HepG2 (cell line): ENCODE data around the gene ALG9. TPM values are rescaled to one million over a fixed set of nuclear protein-coding genes. Genes with fewer than 3 reads are reported as not detected.

Source experiments
- ATAC-seq: fragments of 200-7000 bp; cut with Tn5 transposase; 3 replicates; pipeline ENCODE4 v1.9.1; 2020; ENCODE audit warnings: mild to moderate bottlenecking, moderate library complexity
- BruUV-seq: library from RNA; stranded (reverse); fragments of 400-500 nt; replicated peaks from 2 replicates; lab custom pipeline; 2021; lab: Mats Ljungman, UMichigan
- CTCF ChIA-PET: fragments of 300-600 bp; formaldehyde crosslinking; extraction: SDS; loops from one replicate; lab custom pipeline; 2021; ENCODE audit warnings: low total read pairs, inconsistent platforms, low intra/inter-chr PET ratio; lab: Yijun Ruan, JAX
- POLR2A ChIA-PET: fragments of 350-600 bp; sonication (Branson Sonifier 250); formaldehyde crosslinking; loops from one replicate; lab custom pipeline; 2020; ENCODE audit warnings: antibody characterized with exemption, inconsistent platforms; lab: Yijun Ruan, JAX
- DNase-seq: peaks from one replicate; pipeline ENCODE4 v3.0.0-alpha.2; 2015; ENCODE audit warnings: low spot score
- FAIRE-seq: peaks from 3 replicates; lab custom pipeline; 2011; peaks lifted over from hg19 to GRCh38; lab: Jason Lieb, UNC
- H2AFZ ChIP-seq: one replicate; pipeline ENCODE4 v1.6.1; 2011; ENCODE audit warnings: low read length, inconsistent platforms
- H3K27ac ChIP-seq: fragments of 300-600 bp; 3 replicates; pipeline ENCODE4 v1.8.0; 2011; ENCODE audit warnings: mixed run types, mild to moderate bottlenecking, mixed read lengths, low read length, inconsistent platforms; ENCODE audit not compliant: insufficient read depth; ENCODE audit errors: extremely low read length
- H3K27me3 ChIP-seq, 2 experiments: fragments of 200-600 bp in 1 of 2; 2 replicates in 1 of 2; 3 replicates in 1 of 2; pipeline versions ENCODE4 v1.6.0 to v1.8.0; 2011; ENCODE audit warnings: low read length in 2 of 2, mild to moderate bottlenecking in 2 of 2, moderate library complexity in 2 of 2, inconsistent platforms in 1 of 2; ENCODE audit not compliant: insufficient read depth in 2 of 2, control insufficient read depth in 1 of 2
- H3K36me3 ChIP-seq, 2 experiments: fragments of 200-600 bp in 1 of 2; replicated peaks in 1 of 2; 2 replicates in 1 of 2; 3 replicates in 1 of 2; pipeline versions ENCODE4 v1.5.1 to v1.8.0; 2011; ENCODE audit warnings: low read length in 2 of 2, inconsistent platforms in 1 of 2; ENCODE audit not compliant: insufficient read depth in 2 of 2, control insufficient read depth in 1 of 2
- H3K4me1 ChIP-seq: 2 replicates; pipeline ENCODE4 v1.5.1; 2012; ENCODE audit warnings: low read length, inconsistent platforms; ENCODE audit not compliant: insufficient read depth
- H3K4me2 ChIP-seq: 2 replicates; pipeline ENCODE4 v1.6.0; 2011; ENCODE audit warnings: low read depth, low read length, inconsistent platforms
- H3K4me3 ChIP-seq, 3 experiments: fragments of 200-600 bp in 1 of 3; sonication (generic), shearing (Covaris generic) in 1 of 3; replicated peaks in 1 of 3; 2 replicates each; pipeline ENCODE4 v1.5.1; 2011 to 2016; ENCODE audit warnings: low read length in 3 of 3, inconsistent platforms in 2 of 3, low read depth in 2 of 3, mild to moderate bottlenecking in 2 of 3, control low read depth in 1 of 3, mixed read lengths in 1 of 3; ENCODE audit not compliant: insufficient read depth in 1 of 3
- H3K79me2 ChIP-seq: one replicate; pipeline ENCODE4 v1.6.1; 2011; ENCODE audit warnings: low read length, inconsistent platforms; ENCODE audit not compliant: insufficient read depth
- H3K9ac ChIP-seq: 2 replicates; pipeline ENCODE4 v1.6.0; 2011; ENCODE audit warnings: mild to moderate bottlenecking, low read depth, low read length, inconsistent platforms; ENCODE audit not compliant: insufficient read depth
- H3K9me3 ChIP-seq: 2 replicates; pipeline ENCODE4 v1.5.1; 2012; ENCODE audit warnings: mild to moderate bottlenecking, low read length
- H4K20me1 ChIP-seq: 2 replicates; pipeline ENCODE4 v1.6.0; 2011; ENCODE audit warnings: inconsistent platforms, mild to moderate bottlenecking, low read length, moderate library complexity; ENCODE audit not compliant: insufficient read depth
- EEA1 ChIP-seq: sonication (generic); formaldehyde crosslinking; IDR thresholded peaks from 2 replicates; pipeline ENCODE4 v1.5.1; 2020; ENCODE audit warnings: mild to moderate bottlenecking, missing genetic modification reagents, borderline replicate concordance
- ELF3 ChIP-seq: IDR thresholded peaks from 2 replicates; pipeline ENCODE4 v1.6.1; 2016; ENCODE audit warnings: missing genetic modification reagents, missing compliant biosample characterization
- MED8 ChIP-seq: sonication (generic); formaldehyde crosslinking; IDR thresholded peaks from 2 replicates; pipeline ENCODE4 v1.8.1; 2023; ENCODE audit warnings: mild to moderate bottlenecking, missing genetic modification reagents; ENCODE audit not compliant: insufficient replicate concordance
- ZBTB7B ChIP-seq: sonication (generic); formaldehyde crosslinking; IDR thresholded peaks from 2 replicates; pipeline ENCODE4 v1.4.0; 2020; ENCODE audit warnings: missing genetic modification reagents
- ZKSCAN8 ChIP-seq: IDR thresholded peaks from 2 replicates; pipeline ENCODE4 v1.6.1; 2016; ENCODE audit warnings: borderline replicate concordance, missing genetic modification reagents, missing compliant biosample characterization
- ZNF230 ChIP-seq: sonication (generic); formaldehyde crosslinking; IDR thresholded peaks from 2 replicates; pipeline ENCODE4 v1.4.0; 2020; ENCODE audit warnings: mild to moderate bottlenecking, missing genetic modification reagents
- ZNF232 ChIP-seq: sonication (generic); formaldehyde crosslinking; IDR thresholded peaks from 2 replicates; pipeline ENCODE4 v1.4.0; 2020; ENCODE audit warnings: missing genetic modification reagents, borderline replicate concordance
- ZNF333 ChIP-seq: sonication (generic); formaldehyde crosslinking; IDR thresholded peaks from 2 replicates; pipeline ENCODE4 v1.4.0; 2020; ENCODE audit warnings: mild to moderate bottlenecking, missing genetic modification reagents, borderline replicate concordance
- ZNF383 ChIP-seq: sonication (generic); formaldehyde crosslinking; IDR thresholded peaks from 2 replicates; pipeline ENCODE4 v1.4.0; 2020; ENCODE audit warnings: missing genetic modification reagents, mild to moderate bottlenecking, borderline replicate concordance
- ZNF569 ChIP-seq: sonication (generic); formaldehyde crosslinking; IDR thresholded peaks from 2 replicates; pipeline ENCODE4 v1.5.0; 2020; ENCODE audit warnings: mild to moderate bottlenecking, missing genetic modification reagents, moderate library complexity, borderline replicate concordance
- ZSCAN25 ChIP-seq: sonication (generic); formaldehyde crosslinking; IDR thresholded peaks from 2 replicates; pipeline ENCODE4 v1.8.0; 2022; ENCODE audit warnings: mild to moderate bottlenecking, missing genetic modification reagents
- WGBS: methylation state at CpG from one replicate; pipeline ENCODE4 v1.1.6; 2017; ENCODE audit warnings: low lambda C conversion rate; 5-methylcytosine and 5-hydroxymethylcytosine counted together
- in situ Hi-C: cut with HindIII; loops from 2 replicates; pipeline ENCODE4 v1.10.0; 2017; ENCODE audit warnings: low pct_unique_long_range_greater_than_20kb; ENCODE audit not compliant: extremely low pct_ligation_motif_present
- intact Hi-C: fragments of 100-400 bp; cut with micrococcal nuclease; formaldehyde crosslinking; loops from one replicate; pipeline ENCODE4 v1.10.0; 2022; ENCODE audit not compliant: unreplicated experiment
- polyA plus RNA-seq, 8 experiments: library from polyadenylated mRNA; depleted of rRNA in 3 of 8; stranded (reverse) in 7 of 8; unstranded in 1 of 8; fragments of >200 nt; fragmentation: Illumina TruSeq in 4 of 8; extraction: Trizol in 4 of 8; gene quantifications; 2 replicates each; pipeline versions ENCODE4 v1.2.1 to v1.2.3, GENCODE V29; 2011 to 2016; ENCODE audit warnings: low read depth in 4 of 8, missing spikeins in 1 of 8, mixed read lengths in 1 of 8; ENCODE audit not compliant: insufficient read depth in 1 of 8
- total RNA-seq, 5 experiments: library from RNA; depleted of rRNA; stranded (reverse); fragments of >200 nt; fragmentation: Illumina TruSeq; extraction: Trizol; gene quantifications; 2 replicates each; pipeline ENCODE4 v1.2.3, GENCODE V29; 2016; ENCODE audit warnings: low read depth in 1 of 5
- TF ChIP-seq, protein P1 (sequence below): sonication (generic); formaldehyde crosslinking; IDR thresholded peaks from 2 replicates; pipeline ENCODE4 v1.4.0; 2020; ENCODE audit warnings: mild to moderate bottlenecking, missing genetic modification reagents
- TF ChIP-seq, protein P2 (sequence below): sonication (generic); formaldehyde crosslinking; IDR thresholded peaks from 2 replicates; pipeline ENCODE4 v1.4.0; 2020; ENCODE audit warnings: low read depth, missing genetic modification reagents
- TF ChIP-seq, protein P3 (sequence below): sonication (generic); formaldehyde crosslinking; IDR thresholded peaks from 2 replicates; pipeline ENCODE4 v1.9.0; 2022; ENCODE audit warnings: low read depth, missing genetic modification reagents

The ALG9 gene
- total and polyA plus RNA-seq, 2 of the 13 experiments (the other 11 are each of a cell fraction or from before 2014, with no cell fraction given), result 39.4 to 40.6 TPM

DNA sequence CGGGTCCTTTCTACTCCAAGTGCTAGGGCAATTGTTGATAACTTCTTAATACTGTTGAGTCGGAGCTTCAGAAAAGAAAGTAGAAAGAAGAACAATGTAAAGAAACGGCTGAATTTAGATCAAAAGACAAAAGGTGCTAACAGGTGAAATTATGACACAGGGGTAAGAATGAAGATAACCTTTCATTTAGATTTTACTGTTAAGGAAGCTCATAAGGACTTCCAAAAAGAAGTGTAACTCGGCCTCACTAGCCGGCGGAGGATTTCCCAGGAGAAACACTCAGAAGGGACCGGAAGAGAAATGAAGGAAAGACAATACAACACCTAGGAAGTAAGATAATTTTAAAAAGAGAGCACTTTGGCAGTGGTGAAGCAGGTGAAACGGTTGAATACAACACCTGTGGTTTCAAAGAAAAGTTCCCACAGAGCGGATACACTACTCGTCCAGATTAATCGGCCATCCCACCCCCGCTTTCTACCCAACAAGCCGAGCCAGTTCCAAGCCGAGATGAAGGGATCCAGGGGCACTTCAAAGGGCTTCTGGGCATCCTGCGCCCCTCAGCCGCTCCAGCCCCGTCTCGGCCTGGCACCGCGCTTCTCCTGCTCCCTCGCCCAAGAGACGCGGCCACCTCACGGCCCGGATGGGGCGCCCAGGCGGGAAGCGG, 105.9 kb downstream of the ALG9 start:
- POLR2A ChIA-PET, result interaction anchor here (0.8 to 4.7 kb wide), 22 partner anchors 8 to 162 kb away, joined by 3 to 68 read pairs (median 6); partner anchors contain the start of genes ALG9 and SIK2
- peak overlapping the region; percentile 93 for H3K9ac ChIP-seq
- TF ChIP-seq ZNF232, result no peak
- no peak for TF ChIP-seq MED8
- 0 out of 2 replicates have a peak, but pooled peaks have one; percentile 8 for TF ChIP-seq ELF3
- no peak for TF ChIP-seq ZSCAN25 (CRISPR knock-in tag)
- no peak for TF ChIP-seq ZKSCAN8 (CRISPR knock-in tag)
- TF ChIP-seq ZNF333 (CRISPR knock-in tag), result no peak
- TF ChIP-seq ZBTB7B (CRISPR knock-in tag), result no peak
- TF ChIP-seq ZNF569 (CRISPR knock-in tag), result no peak
- TF ChIP-seq ZNF230, result 0 out of 2 replicates have a peak, but pooled peaks have one; percentile 19
- TF ChIP-seq, protein P1, sequence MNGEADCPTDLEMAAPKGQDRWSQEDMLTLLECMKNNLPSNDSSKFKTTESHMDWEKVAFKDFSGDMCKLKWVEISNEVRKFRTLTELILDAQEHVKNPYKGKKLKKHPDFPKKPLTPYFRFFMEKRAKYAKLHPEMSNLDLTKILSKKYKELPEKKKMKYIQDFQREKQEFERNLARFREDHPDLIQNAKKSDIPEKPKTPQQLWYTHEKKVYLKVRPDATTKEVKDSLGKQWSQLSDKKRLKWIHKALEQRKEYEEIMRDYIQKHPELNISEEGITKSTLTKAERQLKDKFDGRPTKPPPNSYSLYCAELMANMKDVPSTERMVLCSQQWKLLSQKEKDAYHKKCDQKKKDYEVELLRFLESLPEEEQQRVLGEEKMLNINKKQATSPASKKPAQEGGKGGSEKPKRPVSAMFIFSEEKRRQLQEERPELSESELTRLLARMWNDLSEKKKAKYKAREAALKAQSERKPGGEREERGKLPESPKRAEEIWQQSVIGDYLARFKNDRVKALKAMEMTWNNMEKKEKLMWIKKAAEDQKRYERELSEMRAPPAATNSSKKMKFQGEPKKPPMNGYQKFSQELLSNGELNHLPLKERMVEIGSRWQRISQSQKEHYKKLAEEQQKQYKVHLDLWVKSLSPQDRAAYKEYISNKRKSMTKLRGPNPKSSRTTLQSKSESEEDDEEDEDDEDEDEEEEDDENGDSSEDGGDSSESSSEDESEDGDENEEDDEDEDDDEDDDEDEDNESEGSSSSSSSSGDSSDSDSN, result peak; percentile 84; the same call in 1 of the 2 replicates
- no peak for TF ChIP-seq ZNF383 (CRISPR knock-in tag)
- TF ChIP-seq, protein P2, sequence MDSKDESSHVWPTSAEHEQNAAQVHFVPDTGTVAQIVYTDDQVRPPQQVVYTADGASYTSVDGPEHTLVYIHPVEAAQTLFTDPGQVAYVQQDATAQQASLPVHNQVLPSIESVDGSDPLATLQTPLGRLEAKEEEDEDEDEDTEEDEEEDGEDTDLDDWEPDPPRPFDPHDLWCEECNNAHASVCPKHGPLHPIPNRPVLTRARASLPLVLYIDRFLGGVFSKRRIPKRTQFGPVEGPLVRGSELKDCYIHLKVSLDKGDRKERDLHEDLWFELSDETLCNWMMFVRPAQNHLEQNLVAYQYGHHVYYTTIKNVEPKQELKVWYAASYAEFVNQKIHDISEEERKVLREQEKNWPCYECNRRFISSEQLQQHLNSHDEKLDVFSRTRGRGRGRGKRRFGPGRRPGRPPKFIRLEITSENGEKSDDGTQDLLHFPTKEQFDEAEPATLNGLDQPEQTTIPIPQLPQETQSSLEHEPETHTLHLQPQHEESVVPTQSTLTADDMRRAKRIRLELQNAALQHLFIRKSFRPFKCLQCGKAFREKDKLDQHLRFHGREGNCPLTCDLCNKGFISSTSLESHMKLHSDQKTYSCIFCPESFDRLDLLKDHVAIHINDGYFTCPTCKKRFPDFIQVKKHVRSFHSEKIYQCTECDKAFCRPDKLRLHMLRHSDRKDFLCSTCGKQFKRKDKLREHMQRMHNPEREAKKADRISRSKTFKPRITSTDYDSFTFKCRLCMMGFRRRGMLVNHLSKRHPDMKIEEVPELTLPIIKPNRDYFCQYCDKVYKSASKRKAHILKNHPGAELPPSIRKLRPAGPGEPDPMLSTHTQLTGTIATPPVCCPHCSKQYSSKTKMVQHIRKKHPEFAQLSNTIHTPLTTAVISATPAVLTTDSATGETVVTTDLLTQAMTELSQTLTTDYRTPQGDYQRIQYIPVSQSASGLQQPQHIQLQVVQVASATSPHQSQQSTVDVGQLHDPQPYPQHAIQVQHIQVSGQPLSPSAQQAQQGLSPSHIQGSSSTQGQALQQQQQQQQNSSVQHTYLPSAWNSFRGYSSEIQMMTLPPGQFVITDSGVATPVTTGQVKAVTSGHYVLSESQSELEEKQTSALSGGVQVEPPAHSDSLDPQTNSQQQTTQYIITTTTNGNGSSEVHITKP (CRISPR knock-in tag), result no peak; the same call in 1 of the 2 replicates
- TF ChIP-seq, protein P3, sequence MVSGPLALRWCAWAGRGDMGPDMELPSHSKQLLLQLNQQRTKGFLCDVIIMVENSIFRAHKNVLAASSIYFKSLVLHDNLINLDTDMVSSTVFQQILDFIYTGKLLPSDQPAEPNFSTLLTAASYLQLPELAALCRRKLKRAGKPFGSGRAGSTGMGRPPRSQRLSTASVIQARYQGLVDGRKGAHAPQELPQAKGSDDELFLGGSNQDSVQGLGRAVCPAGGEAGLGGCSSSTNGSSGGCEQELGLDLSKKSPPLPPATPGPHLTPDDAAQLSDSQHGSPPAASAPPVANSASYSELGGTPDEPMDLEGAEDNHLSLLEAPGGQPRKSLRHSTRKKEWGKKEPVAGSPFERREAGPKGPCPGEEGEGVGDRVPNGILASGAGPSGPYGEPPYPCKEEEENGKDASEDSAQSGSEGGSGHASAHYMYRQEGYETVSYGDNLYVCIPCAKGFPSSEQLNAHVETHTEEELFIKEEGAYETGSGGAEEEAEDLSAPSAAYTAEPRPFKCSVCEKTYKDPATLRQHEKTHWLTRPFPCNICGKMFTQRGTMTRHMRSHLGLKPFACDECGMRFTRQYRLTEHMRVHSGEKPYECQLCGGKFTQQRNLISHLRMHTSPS (CRISPR knock-in tag), result 0 out of 2 replicates have a peak, but pooled peaks have one; percentile 23
- no peak for TF ChIP-seq EEA1 (CRISPR knock-in tag)

More for the DNA sequence above, 105.9 kb downstream of the ALG9 start:
- DNase-seq (no peak), ATAC-seq (peak; percentile 60), FAIRE-seq (no peak)
- no TSS peak for BruUV-seq
- Histone ChIP-seq H3K4me2 (peak overlapping the region; percentile 99), H4K20me1 (no peaks in the 10 kb centered on the region), H3K79me2 (peaks cover 35% of the 10 kb centered on the region), H3K27me3 (no peaks in the 10 kb centered on the region; a peak in 1 of 5 replicates), H3K27ac (peak overlapping the region; percentile 94), H3K9me3 (no peaks in the 10 kb centered on the region), H3K36me3 (peaks cover 14 to 24% of the 10 kb centered on the region in 2 experiments; a peak in 4 of 5 replicates), H2AFZ (no peak overlapping the region), H3K4me3 (peak overlapping the region; percentile 89 to 98 (median 93)), H3K4me1 (peaks cover 38% of the 10 kb centered on the region)
- CTCF ChIA-PET, result no interaction called here
- in situ Hi-C loops (no loop called here), intact Hi-C loops (no loop called here)
- under 1% methylated on average over 15 of the region's 28 CpGs for WGBS
